Measurements from ENCODE around the gene MAD1L1.

Gene MAD1L1

DNA sequence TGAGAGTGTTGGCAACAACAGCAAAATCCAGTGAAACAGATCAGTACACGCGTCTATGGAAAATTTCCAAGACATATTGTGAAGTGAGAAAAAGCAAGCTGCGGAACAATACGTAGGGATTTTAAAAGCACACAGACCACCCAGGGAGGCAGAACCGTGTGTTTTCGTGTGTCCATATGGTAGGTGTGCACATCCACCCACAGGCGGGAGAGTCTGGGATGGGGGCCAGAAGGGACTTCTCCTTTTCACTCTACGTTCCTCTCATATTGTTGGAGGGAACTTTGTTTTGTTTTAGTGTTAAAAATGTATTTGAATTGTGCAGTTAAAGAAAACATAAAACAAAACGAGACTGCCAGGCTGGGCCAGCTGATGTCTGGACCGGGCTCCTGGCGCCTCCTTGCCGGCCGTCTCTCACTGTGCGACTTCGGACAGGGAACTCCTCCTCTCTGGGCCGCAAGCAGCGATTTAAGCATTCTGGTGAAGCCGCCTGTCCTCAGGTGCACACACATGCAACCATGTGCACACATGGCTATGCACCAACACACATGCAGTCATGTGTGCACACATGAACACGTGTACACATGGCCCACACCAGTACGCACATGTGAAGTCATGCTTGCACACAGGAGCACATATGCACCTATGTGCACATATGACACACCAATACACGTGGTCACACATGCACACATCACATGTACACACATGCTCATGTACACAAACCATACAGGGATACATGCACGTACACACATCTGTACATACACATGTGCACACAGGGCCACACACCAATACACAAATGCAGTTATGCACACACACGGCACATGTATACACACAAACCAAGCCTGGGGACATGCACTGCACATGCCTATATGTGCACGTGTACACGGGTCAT lies 421.5 kb downstream of the MAD1L1 start:
- Histone ChIP-seq H3K27me3 (peaks cover 7% of the 10 kb centered on the region), H3K9me3 (no peaks in the 10 kb centered on the region), H3K27ac (no peak overlapping the region), H3K4me3 (ENCODE audit: low read depth in 1 of 2, low read length in 1 of 2) (no peak overlapping the region), H3K36me3 (peaks cover 7% of the 10 kb centered on the region), H3K4me1 (ENCODE audit: control insufficient read depth in 1 of 2, insufficient read depth in 1 of 2, low read depth in 1 of 2, low read length in 1 of 2) (no peaks in the 10 kb centered on the region)
- TF ChIP-seq, protein P1, sequence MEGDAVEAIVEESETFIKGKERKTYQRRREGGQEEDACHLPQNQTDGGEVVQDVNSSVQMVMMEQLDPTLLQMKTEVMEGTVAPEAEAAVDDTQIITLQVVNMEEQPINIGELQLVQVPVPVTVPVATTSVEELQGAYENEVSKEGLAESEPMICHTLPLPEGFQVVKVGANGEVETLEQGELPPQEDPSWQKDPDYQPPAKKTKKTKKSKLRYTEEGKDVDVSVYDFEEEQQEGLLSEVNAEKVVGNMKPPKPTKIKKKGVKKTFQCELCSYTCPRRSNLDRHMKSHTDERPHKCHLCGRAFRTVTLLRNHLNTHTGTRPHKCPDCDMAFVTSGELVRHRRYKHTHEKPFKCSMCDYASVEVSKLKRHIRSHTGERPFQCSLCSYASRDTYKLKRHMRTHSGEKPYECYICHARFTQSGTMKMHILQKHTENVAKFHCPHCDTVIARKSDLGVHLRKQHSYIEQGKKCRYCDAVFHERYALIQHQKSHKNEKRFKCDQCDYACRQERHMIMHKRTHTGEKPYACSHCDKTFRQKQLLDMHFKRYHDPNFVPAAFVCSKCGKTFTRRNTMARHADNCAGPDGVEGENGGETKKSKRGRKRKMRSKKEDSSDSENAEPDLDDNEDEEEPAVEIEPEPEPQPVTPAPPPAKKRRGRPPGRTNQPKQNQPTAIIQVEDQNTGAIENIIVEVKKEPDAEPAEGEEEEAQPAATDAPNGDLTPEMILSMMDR (IDR thresholded peaks at IDR 0.05): no peak

DNA sequence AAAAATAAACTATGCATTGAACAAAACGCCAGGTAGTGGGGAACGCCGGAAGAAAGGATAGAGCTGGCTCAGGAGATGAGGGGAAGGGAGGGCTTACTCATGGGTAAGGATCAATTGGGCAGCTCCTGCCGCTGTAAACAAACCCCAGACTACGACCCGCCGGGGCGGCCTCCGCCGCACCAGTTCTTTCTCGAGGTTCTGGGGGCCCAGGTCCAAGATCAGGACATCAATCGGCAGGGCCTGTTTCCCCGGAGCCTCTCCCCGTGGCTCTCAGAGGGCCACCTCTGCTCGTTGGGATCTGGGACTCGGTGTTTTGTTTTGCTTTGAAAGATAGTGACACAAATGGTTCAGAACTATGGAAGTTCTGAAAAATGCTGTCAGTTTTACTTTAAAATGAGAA lies 422.2 kb downstream of the MAD1L1 start:
- H3K27me3 ChIP-seq: peaks cover 7% of the 10 kb centered on the region
- H3K4me3 ChIP-seq (ENCODE audit: low read depth in 1 of 2, low read length in 1 of 2): no peak overlapping the region
- no peaks in the 10 kb centered on the region for H3K9me3 ChIP-seq
- TF ChIP-seq, protein P1 (IDR thresholded peaks at IDR 0.05): no peak
- H3K36me3 ChIP-seq: peaks cover 2% of the 10 kb centered on the region
- no peak overlapping the region for H3K27ac ChIP-seq
- no peaks in the 10 kb centered on the region for H3K4me1 ChIP-seq (ENCODE audit: control insufficient read depth in 1 of 2, insufficient read depth in 1 of 2, low read depth in 1 of 2, low read length in 1 of 2)

GRCh38 chr7:1809601-1810258 lies 423.0 kb downstream of the MAD1L1 start:
- Histone ChIP-seq H3K9me3 (no peaks in the 10 kb centered on the region), H3K27me3 (peaks cover 7% of the 10 kb centered on the region), H3K36me3 (no peaks in the 10 kb centered on the region), H3K4me3 (ENCODE audit: low read depth in 1 of 2, low read length in 1 of 2) (no peak overlapping the region), H3K4me1 (ENCODE audit: control insufficient read depth in 1 of 2, insufficient read depth in 1 of 2, low read depth in 1 of 2, low read length in 1 of 2) (no peaks in the 10 kb centered on the region), H3K27ac (no peak overlapping the region)
- TF ChIP-seq, protein P1 (IDR thresholded peaks at IDR 0.05): no peak

- H3K36me3 ChIP-seq: no peaks in the 10 kb centered on the region
- H3K27me3 ChIP-seq: peaks cover 7% of the 10 kb centered on the region
- H3K27ac ChIP-seq: no peak overlapping the region
- no peaks in the 10 kb centered on the region for H3K4me1 ChIP-seq (ENCODE audit: control insufficient read depth in 1 of 2, insufficient read depth in 1 of 2, low read depth in 1 of 2, low read length in 1 of 2)
- TF ChIP-seq, protein P1 (IDR thresholded peaks at IDR 0.05): no peak
- no peak overlapping the region for H3K4me3 ChIP-seq (ENCODE audit: low read depth in 1 of 2, low read length in 1 of 2)
- H3K9me3 ChIP-seq: no peaks in the 10 kb centered on the region
Observed at GRCh38 chr7:1809070-1809469, 423.7 kb downstream of the MAD1L1 start.

DNA sequence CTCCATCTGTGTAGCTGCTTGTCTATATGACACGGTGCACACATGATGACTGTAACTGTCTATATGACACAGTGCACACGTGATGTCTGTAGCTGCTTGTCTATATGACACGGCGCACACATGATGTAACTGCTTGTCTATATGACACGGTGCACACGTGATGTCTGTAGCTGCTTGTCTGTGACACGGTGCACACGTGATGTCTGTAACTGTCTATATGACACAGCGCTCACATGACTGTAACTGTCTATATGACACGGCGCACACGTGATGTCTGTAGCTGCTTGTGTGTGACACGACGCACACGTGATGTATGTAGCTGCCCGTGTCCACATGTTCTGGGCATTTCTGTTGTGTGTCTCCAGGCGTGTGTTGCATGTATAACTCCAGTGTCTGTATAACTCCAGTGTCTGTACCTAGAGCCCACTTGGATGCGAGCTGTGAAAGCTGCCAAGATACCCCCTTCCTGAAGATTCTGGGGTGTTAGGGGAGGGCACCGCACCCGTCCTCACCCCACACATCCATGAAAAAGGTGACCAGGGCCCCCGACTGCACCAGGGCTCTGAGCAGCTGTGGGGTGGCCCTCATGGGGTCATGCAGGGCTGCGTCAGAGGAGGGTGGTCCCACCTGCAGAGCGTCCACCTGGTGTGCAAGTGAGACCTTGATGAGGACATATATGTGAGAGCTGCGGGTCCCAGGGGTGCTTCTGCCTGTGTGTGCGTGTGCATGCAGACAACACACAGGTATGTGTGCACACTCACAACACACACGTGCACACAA lies 424.7 kb downstream of the MAD1L1 start:
- no peaks in the 10 kb centered on the region for H3K36me3 ChIP-seq
- H3K27ac ChIP-seq: no peak overlapping the region
- TF ChIP-seq, protein P1 (IDR thresholded peaks at IDR 0.05): no peak
- no peak overlapping the region for H3K4me3 ChIP-seq (ENCODE audit: low read depth in 1 of 2, low read length in 1 of 2)
- peaks cover 7% of the 10 kb centered on the region for H3K27me3 ChIP-seq
- H3K9me3 ChIP-seq: no peaks in the 10 kb centered on the region
- H3K4me1 ChIP-seq (ENCODE audit: control insufficient read depth in 1 of 2, insufficient read depth in 1 of 2, low read depth in 1 of 2, low read length in 1 of 2): no peaks in the 10 kb centered on the region
